Superior temporal gyrus (tissue), 1 donor: ENCODE measurements around the gene CLRN3.

Experiments used
- DNase-seq: peaks from one replicate; pipeline ENCODE4 v3.0.0-alpha.2; 2016; ENCODE audit errors: extremely low spot score

The CLRN3 gene, protein sequence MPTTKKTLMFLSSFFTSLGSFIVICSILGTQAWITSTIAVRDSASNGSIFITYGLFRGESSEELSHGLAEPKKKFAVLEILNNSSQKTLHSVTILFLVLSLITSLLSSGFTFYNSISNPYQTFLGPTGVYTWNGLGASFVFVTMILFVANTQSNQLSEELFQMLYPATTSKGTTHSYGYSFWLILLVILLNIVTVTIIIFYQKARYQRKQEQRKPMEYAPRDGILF

DNA sequence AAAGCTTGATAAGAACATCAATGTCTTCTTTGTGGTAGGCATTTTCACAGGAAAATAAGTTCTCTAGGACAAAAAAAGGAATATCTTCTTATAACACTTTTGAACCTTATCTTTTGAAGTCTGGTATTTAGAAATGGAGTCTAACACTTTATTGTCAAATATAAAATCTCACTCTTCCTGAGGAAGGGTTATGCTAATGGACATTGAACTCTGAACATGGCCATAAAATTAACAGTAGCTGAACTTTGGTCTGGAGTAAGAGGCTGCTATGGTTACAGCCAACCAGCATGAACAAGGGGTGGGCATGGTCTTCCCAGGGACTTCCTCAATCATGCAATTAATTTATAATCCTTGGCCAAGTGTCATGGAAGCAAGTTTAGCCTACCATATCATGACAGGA, at the start of gene CLRN3:
CLRN3 (minus strand) TSS at position 199 of the 400 bp plus-strand sequence; CDS start at position 42, 157 bp downstream.
- no peak for DNase-seq

DNA sequence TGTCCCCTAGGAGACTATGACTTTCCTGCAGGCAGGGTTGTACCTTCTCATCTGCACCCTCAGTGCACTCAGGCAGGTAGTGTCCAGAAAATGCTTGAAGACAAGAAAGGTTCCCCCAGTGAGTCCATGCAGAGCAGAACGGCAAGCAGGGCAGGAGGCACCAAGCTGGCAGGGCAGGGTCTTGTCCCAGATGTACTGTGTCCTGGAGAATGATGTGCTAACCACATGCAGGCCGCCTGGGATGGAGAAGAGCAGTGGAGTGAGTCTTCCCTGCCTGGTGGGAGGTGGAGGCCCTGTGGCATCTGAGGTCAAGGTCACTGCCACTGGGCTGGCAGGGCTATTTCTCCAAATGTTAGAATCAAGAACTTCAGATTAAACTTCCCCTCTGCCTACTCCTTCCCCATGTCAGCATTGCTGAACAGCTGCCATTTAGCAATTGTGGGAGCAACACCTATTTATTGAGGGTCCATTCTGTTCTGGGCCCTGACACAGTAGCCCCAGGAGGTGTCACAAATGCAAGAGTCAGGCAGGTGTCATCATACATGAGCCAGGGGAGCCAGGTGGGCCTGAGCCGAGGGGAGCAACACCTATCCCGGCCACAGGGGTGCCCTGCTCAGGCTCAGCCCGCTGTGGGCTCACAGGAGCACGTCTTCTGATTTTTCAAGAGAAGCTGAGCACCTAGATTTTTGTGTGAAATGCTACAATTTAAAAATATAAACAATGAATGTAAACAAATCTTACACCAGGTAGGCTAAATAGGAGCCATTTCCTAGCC, 48.3 kb upstream of the CLRN3 start:
- DNase-seq: no peak

DNA sequence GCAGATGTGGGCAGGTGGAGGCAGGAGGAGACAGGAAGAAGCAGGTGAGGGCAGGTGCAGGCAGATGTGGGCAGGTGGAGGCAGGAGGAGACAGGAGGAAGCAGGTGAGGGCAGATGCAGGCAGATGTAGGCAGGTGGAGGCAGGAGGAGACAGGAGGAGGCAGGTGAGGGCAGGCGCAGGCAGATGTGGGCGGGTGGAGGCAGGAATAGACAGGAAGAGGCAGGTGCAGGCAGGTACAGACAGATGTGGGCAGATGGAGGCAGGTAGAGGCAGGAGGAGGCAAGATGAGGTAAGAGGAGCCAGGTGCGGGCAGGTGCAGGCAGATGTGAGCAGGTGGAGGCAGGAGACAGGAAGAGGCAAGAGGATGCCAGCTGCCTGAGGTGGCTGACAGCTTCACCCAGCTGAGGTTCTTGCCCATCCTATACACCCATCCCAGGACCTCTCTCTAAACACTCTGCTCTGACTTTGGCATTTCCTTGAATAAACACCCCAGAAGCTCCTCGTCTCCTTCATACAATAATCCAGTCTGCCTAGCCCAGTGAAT, 47.1 kb upstream of the CLRN3 start:
- DNase-seq: no peak

DNA sequence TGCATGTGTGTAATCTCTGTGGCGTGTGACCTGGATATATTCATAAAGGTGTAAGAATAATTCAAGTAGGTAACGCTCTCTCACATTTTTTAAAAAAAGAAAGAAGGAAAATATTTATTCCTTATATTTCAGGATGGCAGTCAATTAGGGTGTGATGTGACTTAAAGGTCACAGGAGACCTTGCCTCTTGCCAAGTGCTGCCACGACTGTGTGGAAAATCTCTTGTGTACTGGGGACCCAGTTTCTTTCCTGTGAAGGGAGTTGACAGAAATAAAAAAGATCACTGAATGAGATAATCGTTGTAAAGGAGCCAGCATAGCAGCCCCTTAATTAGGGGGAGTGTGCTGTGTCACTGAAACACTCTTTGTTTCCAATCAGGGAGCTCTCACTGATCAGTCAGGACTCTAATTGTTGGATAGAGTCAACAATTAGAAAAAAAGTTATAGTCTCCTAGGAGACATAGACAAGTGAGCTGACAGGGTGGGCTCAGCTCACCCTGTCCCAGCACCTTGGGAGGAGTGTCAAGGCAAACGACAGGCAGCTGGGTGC, 45.2 kb upstream of the CLRN3 start:
- DNase-seq: peak; percentile 80

DNA sequence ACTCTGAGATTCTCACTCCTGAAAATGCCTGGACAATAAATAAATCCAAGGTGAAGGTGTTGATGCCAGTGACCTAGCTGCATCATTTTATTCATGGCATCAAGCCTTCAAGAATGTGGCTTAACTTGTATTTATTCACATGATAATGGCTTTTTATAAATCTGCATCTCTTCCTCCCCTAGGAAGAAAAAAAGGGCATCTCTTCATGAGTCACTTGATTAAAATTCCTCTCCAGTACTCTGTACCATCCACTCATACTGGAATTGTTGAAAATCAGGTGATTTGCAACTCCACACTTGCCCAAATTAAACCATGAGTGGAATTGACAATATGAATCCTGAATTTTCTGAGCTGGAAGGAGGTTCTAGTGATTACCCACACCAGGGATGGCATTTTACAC, 44.3 kb upstream of the CLRN3 start:
- DNase-seq: peak; percentile 52

DNA sequence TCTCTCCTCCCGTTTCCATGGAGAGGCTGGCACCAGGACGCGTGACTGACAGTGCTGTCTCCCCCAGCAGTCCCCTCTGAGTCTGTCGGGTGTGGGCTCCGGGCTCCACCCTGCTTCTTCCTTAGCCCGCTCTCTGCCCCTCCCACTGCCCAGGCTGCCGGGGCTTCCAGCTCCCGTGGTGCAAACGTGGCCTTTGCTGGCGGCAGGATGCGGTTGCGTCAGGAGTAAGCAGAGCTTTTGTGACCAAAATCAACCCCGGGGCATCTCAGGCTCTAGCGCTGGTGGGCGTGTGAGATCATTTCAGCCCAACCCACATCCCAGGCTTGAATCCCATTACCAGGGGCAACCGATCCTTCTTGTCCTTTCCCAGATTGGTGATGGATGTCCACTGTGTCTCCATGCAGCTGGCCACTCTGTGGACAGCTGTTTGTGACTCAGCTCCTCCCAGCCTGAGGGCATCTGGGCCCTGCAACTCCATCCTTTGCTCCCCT, 42.4 kb upstream of the CLRN3 start:
- peak; percentile 38 for DNase-seq

DNA sequence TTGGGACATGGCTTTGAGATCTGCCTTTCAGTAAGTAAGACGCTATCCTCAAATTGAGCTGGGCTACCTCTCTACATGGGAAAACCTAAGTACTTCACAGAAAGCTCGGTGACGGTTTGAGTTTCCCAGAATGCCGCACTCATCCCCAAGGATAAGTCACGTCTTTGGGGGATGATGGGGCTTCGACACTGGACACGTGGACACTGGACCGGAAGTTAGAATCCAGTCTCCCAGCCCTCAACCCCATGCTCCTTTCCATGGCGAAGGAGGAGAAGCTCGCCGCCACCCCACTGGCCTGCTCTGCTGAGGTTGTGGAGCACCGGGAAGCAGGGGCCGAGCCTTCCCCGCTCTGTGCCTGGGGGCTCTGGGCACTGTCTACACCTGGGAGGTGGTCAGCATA, 41.6 kb upstream of the CLRN3 start:
- DNase-seq: no peak

DNA sequence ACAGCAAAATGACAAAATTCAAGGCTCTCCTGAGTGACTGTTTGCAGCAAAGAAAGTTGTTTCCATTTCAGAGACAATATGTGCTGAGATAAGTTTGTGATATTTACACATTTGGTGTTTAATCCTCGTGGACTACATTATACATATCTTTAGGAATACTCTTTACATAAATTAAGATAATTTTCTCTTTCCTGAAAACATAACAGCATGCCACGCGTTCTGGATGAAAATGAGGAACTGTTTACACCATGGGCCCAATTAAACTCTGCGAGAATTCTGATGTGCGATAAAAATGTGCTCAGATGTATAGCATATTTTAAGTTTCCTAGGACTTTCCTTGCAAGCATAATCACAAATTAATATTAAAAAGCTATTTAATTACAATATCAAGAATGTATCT, 40.5 kb upstream of the CLRN3 start:
- DNase-seq: no peak

DNA sequence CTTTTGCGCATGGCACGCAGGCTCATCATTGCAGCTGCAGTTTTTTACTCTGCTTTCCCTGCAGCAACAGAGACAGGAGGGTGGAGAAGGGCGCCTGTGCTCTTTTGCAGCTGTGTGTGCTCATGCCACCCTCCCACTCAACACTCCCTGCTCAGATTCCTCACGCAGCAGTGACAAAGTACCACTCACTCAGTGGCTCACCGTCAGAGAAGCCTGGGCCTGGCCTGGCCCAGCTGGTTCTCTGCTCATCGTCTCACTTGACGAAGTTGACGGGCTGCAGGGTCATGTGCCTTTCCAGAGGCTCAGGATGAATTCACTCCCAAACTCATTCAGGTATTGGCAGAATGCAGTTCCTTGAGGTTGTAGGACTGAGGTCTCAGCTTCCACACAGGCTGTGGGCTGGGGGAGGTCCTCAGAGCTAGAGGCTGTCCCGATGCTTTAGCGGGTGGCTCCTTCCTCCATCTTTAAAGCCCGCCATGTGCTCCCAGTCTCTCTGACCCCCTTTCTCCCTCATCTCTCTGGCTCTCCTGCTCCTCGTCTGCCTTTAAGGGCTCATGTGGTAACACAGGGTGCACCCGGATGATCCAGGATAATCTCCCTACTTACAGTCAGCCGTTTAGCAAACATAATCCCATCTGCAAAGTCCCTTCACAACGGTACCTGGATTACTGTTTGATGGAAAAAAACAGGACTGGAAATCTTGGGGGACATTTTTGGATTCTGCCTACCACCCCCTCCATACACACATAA, 40.0 kb upstream of the CLRN3 start:
- DNase-seq: no peak

DNA sequence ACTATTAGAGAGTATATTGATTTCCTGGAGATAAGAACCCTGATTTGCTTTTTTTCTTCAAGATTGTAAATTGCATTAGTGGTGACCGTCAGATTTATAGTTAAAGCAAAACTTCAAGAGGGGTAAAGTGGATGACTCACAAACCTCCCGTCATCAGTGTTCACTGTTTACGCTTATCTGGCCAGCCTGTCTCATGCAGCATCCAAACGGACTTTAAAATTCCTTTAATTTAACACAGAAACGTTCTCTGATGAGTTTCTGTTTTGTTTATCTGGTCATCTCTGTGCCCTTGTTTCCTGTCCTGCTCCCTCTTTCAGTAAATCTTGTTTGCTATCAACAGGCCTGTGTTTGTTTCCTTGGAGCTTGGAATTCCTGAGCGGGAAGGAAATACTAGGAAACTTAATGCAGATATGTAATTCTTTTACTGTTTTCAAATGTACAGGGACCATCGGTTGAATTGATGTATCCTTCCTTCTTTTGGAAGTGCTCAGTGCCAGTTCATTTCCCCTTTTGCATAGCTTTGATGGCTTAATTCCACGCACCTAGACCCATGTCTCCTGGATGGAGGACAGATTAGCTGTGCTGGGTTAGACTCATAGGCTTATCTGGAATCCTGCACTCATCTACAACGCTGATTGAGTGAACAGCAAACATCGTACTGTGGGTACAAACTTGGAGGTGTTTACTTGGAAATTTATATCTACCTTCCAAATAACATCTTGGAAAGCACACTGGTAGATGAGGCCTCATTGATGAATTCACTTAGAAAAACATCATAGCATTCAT, 35.5 kb upstream of the CLRN3 start:
- DNase-seq: no peak

DNA sequence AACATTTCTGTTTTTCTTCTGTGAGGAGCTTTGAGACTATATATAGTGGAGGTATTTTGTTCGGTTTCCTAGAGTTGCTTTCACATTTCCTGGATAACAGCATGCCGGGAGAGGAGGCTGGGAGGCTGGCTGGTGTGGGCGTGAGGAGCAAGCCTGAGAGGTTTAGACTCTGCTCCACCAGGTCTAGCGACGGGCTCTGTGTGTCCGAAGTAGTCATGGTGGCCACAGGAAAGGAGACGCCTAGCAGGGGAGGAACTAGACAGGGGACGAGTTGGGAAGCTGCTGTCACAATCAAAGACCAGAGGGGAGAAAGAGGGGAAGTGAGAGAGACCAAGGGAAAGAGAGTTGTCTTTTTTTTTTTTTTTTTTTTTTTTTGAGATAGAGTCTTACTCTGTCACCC, 33.7 kb upstream of the CLRN3 start:
- DNase-seq: no peak

DNA sequence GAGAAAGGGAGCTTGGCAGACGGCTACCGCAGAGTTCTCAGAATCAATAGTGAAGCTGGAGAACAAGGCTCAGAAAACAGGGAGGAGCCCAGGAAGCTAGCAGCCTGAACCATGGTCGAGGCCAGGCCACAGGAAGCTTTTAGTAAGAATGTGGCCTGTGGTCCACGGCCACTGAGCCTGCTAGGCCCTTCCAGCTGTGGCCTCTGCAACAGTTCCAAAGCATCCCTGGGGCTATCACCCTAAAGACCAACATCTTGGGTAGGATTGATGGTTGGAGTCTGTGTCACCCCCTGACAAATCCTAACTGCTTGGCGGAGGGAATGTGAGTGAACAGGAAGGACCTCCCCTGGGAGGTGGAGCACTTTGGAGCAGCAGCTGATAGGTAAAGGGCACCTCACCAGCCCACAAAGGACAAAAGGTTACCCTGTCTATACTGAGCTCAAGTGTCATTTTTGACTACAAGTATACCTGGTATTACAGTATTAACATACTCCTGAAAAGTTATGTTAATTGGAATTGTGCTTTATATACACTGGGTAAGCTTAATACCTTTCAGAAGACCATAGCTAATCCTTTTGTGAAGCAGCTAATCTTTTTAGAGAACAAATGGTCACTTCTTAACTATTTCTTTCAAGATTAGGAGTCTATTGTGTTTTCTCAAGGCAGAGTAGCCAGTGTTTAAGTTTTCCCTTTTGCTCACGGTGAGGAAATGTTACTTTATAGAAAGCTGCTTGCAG, 32.9 kb upstream of the CLRN3 start:
- no peak for DNase-seq

DNA sequence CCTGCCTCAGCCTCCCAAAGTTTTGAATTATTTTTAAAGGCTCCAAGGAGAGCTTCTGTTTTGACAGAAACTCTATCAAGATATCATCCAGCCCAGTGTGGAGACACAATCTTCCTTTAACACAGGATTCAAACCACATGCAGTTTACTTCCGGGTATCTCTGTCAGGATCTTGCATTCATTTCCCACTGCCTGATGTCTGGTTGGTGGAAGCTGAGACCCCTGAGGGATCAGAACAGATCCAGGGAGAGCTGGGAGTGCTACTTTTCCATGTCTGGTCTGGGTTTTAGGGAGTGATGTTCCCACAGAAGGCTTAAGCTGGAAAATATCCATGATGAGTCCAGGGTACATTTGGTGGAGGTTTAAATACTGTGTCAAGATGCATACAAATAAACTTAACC, 30.9 kb upstream of the CLRN3 start:
- no peak for DNase-seq

DNA sequence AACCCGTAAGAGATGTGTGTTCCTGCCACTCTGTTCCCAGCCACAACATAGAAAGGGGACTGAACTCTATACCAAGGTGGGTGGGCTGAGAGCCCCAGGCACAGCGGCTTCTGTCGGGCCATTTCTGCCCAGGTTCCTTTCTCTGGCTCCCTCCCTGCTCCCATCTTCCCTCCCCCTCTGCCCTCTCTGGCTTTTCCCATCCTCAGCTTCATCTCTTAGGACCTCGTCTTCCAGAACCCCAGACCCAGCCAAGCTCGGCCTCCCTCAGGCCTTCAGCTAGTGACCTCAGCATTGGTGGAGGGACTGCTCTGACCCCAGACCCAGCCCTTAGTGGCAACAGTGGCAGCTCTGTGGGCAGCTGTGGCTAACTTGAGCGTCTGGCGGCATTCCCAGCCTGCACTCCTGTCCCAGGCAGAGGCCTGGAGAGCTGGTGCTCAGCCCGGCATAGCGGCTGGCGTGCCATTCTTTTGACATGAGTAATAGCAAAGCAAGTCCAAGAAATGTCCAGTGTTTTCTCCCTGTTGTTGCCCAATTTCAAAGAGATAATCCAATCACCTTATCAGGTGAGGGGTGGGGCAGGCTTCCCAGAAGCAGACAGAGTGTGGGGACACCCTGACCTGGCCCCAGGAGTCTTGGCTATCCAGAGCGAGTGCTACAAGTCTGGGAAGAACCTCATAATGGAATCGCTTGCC, 30.1 kb upstream of the CLRN3 start:
- DNase-seq: no peak

DNA sequence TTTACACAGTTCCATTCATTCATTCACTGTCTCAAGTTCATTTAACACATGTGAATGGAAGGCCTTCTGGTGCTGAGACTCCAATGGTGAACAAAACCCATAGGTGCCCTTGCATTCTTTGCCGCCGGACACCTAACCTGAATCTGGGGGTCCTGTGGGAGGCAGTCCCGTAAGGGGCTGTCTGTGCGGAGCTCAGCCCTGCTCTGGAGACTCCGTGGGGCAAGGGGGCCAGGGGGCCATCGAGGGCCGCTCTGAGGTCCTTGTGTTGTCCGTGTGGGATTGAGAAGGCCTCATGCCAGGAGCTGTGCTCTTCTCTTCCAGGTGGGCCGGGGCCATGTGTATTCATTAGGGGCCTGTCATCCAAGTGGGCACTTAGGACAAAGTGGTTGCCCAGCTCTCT, 29.5 kb upstream of the CLRN3 start:
- no peak for DNase-seq

DNA sequence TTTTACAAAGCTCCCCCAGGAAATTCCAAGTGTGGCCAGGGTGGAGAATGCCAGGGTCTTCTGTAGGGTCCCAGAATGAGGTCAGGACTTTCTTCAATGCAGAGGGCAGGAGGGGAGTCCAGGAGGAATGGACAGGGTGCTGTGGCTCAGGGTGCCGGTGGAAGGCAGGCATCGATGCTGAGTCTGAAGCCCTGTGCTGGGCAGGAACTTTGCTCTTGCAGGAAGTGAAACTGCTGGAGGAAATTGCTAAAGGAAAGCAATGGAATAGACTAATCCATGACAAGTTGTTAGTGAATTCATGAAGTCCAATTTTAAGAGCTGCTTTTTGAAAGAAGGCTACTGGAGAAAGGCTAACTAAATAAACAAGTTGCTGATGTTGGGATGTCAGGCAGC, 29.0 kb upstream of the CLRN3 start:
- no peak for DNase-seq

DNA sequence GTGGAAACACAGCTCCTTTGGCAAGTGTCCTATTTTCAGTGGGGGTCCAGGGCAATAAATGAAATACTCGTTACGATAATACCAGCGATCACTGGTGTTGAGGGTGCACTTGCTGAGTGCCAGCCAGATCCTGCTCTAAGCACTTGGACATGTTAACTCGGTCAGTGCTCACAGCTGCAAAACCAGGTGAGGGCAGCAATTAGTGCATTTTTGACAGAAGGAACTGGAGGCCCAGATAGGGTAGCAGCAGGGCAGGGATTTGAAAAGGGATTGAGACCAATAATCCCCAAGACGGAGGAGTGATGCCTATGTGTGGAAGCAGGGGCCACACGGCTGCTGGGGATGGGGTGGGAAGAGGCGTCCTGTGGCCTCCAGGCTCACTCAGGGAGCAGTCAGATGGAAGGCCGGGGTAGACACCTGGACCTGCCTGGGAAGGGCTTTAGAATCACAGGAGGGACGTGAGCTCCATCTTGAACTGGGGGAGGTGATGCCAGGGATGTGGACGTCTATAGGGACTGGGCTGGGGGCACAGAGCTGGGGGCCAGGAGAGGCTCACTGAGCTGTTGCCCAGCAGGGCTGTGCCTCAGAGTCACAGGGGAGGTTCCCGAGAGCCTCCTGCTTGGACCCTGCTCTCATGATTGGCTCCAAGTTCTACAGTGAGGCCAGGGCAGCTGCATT, 28.5 kb upstream of the CLRN3 start:
- DNase-seq: no peak

DNA sequence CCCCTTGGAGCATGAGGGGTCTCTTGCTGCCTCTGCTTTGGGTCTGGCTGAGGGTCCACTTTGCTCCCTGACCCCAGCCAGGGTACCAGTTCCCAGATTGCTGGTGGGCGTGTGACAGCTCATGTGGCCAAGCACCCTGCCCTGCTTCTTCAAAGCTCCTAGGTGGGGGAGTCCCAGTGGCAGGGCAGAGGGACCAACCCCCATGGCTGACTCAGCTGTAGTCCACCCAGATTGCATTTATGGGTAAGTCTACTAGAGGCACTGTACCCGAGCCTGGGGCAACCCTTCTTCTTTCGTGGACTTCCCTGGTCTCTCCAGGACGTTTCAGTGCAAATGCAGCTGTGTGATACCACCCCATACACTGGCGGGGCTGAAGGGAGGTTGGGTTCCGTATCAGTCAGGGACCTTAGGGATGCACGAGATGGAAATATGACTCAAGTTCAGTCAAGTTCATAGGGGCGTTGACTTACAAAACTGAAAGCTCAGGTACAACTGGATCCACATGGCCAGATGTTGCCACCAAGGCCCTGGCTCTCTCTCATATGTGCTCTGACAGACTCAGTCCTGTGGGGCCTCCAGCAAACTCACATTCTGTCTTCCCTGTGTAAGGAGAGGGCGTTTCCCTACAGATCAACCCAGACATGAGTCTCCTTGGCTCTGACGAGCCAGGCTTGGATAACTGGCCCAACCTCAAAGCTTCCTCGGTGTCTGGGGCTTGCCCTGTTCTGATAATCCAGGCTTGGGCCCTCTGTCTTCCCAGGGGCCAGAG, 27.7 kb upstream of the CLRN3 start:
- no peak for DNase-seq
